K562 (cell line): ENCODE data around the gene PI4KA. TPM values are rescaled to one million over a fixed set of nuclear protein-coding genes. Genes with fewer than 3 reads are reported as not detected.

Experiments used
- BRCA1 ChIP-seq, 2 experiments: fragments of 450-650 bp in 1 of 2; sonication (generic) in 1 of 2; formaldehyde crosslinking in 1 of 2; IDR thresholded peaks; 2 replicates each; pipeline versions ENCODE4 v1.5.0 to v1.6.1; 2017 to 2020; ENCODE audit warnings: mild to moderate bottlenecking in 1 of 2, missing genetic modification reagents in 1 of 2
- DNMT1 ChIP-seq: fragments of 450-650 bp; IDR thresholded peaks from 2 replicates; pipeline ENCODE4 v1.6.1; 2016; ENCODE audit warnings: antibody characterized with exemption, mild to moderate bottlenecking
- FOSL1 ChIP-seq: fragments of 200-800 bp; sonication (Bioruptor generic); conservative IDR thresholded peaks from 2 replicates; pipeline ENCODE4 v1.6.1; 2016; ENCODE audit warnings: missing genetic modification characterization, missing compliant biosample characterization
- HINFP ChIP-seq: fragments of 450-650 bp; conservative IDR thresholded peaks from 2 replicates; pipeline ENCODE4 v1.6.1; 2016; ENCODE audit warnings: missing genetic modification characterization, low read depth, mild to moderate bottlenecking, control low read depth, missing compliant biosample characterization
- ILK ChIP-seq: fragments of 450-650 bp; IDR thresholded peaks from 2 replicates; pipeline ENCODE4 v1.6.1; 2016; ENCODE audit warnings: missing genetic modification characterization, low read depth, mild to moderate bottlenecking, missing compliant biosample characterization, moderate library complexity, borderline replicate concordance
- KHSRP ChIP-seq: fragments of 450-650 bp; IDR thresholded peaks from 2 replicates; pipeline ENCODE4 v1.6.1; 2017
- MLLT1 ChIP-seq, 2 experiments: fragments of 450-650 bp; IDR thresholded peaks; 2 replicates each; pipeline ENCODE4 v1.6.1; 2016
- polyA plus RNA-seq, 8 experiments: library from polyadenylated mRNA; depleted of rRNA in 4 of 8; stranded (reverse) in 5 of 8; unstranded in 3 of 8; fragments of >200 nt; fragmentation: Nextera tagmentation in 2 of 8; fragmentation: Illumina TruSeq in 1 of 8; extraction: Ambion mirVana in 2 of 8; extraction: Trizol in 1 of 8; gene quantifications; 2 replicates each; pipeline versions ENCODE4 v1.2.1 to v1.2.3, GENCODE V29; 2011 to 2014; ENCODE audit warnings: inconsistent platforms in 1 of 8, missing spikeins in 1 of 8
- total RNA-seq, 7 experiments: library from RNA; depleted of rRNA in 6 of 7; stranded (reverse); fragments of >200 nt in 6 of 7; fragmentation: Illumina TruSeq in 2 of 7; extraction: Trizol in 2 of 7; gene quantifications; 2 replicates each; pipeline versions ENCODE4 v1.2.1 to v1.2.3, GENCODE V29; 2011 to 2021; ENCODE audit warnings: low replicate concordance in 1 of 7
- TF ChIP-seq, protein P1 (sequence below): fragments of 200-600 bp; sonication (generic); IDR thresholded peaks from one replicate; pipeline ENCODE4 v1.6.1; 2012; ENCODE audit warnings: mild to moderate bottlenecking, low read depth, low read length, inconsistent platforms
- TF ChIP-seq, protein P2 (sequence below), 2 experiments: fragments of 450-650 bp in 1 of 2; IDR thresholded peaks; 2 replicates each; pipeline ENCODE4 v1.6.1; 2011 to 2017; ENCODE audit warnings: low read depth in 2 of 2, antibody characterized with exemption in 1 of 2, borderline replicate concordance in 1 of 2, low read length in 1 of 2, mild to moderate bottlenecking in 1 of 2, mixed read lengths in 1 of 2; ENCODE audit not compliant: control insufficient read depth in 1 of 2

PI4KA gene
- total and polyA plus RNA-seq, 9 of the 15 experiments (the other 6 are each of a cell fraction or from before 2014, with no cell fraction given), result 7.3 to 187 (median 84.7) TPM

- TF ChIP-seq, protein P1, sequence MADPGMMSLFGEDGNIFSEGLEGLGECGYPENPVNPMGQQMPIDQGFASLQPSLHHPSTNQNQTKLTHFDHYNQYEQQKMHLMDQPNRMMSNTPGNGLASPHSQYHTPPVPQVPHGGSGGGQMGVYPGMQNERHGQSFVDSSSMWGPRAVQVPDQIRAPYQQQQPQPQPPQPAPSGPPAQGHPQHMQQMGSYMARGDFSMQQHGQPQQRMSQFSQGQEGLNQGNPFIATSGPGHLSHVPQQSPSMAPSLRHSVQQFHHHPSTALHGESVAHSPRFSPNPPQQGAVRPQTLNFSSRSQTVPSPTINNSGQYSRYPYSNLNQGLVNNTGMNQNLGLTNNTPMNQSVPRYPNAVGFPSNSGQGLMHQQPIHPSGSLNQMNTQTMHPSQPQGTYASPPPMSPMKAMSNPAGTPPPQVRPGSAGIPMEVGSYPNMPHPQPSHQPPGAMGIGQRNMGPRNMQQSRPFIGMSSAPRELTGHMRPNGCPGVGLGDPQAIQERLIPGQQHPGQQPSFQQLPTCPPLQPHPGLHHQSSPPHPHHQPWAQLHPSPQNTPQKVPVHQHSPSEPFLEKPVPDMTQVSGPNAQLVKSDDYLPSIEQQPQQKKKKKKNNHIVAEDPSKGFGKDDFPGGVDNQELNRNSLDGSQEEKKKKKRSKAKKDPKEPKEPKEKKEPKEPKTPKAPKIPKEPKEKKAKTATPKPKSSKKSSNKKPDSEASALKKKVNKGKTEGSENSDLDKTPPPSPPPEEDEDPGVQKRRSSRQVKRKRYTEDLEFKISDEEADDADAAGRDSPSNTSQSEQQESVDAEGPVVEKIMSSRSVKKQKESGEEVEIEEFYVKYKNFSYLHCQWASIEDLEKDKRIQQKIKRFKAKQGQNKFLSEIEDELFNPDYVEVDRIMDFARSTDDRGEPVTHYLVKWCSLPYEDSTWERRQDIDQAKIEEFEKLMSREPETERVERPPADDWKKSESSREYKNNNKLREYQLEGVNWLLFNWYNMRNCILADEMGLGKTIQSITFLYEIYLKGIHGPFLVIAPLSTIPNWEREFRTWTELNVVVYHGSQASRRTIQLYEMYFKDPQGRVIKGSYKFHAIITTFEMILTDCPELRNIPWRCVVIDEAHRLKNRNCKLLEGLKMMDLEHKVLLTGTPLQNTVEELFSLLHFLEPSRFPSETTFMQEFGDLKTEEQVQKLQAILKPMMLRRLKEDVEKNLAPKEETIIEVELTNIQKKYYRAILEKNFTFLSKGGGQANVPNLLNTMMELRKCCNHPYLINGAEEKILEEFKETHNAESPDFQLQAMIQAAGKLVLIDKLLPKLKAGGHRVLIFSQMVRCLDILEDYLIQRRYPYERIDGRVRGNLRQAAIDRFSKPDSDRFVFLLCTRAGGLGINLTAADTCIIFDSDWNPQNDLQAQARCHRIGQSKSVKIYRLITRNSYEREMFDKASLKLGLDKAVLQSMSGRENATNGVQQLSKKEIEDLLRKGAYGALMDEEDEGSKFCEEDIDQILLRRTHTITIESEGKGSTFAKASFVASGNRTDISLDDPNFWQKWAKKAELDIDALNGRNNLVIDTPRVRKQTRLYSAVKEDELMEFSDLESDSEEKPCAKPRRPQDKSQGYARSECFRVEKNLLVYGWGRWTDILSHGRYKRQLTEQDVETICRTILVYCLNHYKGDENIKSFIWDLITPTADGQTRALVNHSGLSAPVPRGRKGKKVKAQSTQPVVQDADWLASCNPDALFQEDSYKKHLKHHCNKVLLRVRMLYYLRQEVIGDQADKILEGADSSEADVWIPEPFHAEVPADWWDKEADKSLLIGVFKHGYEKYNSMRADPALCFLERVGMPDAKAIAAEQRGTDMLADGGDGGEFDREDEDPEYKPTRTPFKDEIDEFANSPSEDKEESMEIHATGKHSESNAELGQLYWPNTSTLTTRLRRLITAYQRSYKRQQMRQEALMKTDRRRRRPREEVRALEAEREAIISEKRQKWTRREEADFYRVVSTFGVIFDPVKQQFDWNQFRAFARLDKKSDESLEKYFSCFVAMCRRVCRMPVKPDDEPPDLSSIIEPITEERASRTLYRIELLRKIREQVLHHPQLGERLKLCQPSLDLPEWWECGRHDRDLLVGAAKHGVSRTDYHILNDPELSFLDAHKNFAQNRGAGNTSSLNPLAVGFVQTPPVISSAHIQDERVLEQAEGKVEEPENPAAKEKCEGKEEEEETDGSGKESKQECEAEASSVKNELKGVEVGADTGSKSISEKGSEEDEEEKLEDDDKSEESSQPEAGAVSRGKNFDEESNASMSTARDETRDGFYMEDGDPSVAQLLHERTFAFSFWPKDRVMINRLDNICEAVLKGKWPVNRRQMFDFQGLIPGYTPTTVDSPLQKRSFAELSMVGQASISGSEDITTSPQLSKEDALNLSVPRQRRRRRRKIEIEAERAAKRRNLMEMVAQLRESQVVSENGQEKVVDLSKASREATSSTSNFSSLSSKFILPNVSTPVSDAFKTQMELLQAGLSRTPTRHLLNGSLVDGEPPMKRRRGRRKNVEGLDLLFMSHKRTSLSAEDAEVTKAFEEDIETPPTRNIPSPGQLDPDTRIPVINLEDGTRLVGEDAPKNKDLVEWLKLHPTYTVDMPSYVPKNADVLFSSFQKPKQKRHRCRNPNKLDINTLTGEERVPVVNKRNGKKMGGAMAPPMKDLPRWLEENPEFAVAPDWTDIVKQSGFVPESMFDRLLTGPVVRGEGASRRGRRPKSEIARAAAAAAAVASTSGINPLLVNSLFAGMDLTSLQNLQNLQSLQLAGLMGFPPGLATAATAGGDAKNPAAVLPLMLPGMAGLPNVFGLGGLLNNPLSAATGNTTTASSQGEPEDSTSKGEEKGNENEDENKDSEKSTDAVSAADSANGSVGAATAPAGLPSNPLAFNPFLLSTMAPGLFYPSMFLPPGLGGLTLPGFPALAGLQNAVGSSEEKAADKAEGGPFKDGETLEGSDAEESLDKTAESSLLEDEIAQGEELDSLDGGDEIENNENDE, result peak; percentile 32
- TF ChIP-seq MLLT1 (IDR thresholded peaks at IDR 0.05) (no peak), DNMT1 (no peak), HINFP (tag) (no peak), FOSL1 (tag) (no peak), KHSRP (no peak), ILK (tag) (no peak), BRCA1 (IDR thresholded peaks at IDR 0.05) (no peak), BRCA1 (CRISPR knock-in tag; IDR thresholded peaks at IDR 0.05) (peak; percentile 60; the same call in 1 of the 2 replicates)
- TF ChIP-seq, protein P2, sequence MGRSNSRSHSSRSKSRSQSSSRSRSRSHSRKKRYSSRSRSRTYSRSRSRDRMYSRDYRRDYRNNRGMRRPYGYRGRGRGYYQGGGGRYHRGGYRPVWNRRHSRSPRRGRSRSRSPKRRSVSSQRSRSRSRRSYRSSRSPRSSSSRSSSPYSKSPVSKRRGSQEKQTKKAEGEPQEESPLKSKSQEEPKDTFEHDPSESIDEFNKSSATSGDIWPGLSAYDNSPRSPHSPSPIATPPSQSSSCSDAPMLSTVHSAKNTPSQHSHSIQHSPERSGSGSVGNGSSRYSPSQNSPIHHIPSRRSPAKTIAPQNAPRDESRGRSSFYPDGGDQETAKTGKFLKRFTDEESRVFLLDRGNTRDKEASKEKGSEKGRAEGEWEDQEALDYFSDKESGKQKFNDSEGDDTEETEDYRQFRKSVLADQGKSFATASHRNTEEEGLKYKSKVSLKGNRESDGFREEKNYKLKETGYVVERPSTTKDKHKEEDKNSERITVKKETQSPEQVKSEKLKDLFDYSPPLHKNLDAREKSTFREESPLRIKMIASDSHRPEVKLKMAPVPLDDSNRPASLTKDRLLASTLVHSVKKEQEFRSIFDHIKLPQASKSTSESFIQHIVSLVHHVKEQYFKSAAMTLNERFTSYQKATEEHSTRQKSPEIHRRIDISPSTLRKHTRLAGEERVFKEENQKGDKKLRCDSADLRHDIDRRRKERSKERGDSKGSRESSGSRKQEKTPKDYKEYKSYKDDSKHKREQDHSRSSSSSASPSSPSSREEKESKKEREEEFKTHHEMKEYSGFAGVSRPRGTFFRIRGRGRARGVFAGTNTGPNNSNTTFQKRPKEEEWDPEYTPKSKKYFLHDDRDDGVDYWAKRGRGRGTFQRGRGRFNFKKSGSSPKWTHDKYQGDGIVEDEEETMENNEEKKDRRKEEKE (IDR thresholded peaks at IDR 0.05; ENCODE audit: borderline replicate concordance in 1 of 2, control insufficient read depth in 1 of 2, low read depth in 2 of 2, low read length in 1 of 2), result no peak
Observed at GRCh38 chr22:20748082-20748481, 110.5 kb downstream of the PI4KA start (continued).
